Activated CD4-positive, alpha-beta T cell treated with anti-CD3 and anti-CD28 coated beads for 48 hours (primary cell): ENCODE measurements around the gene KCNN2.
"Not testable (repeated sequence)": the region's sequence is repeated elsewhere in the genome, so short reads cannot be mapped to it uniquely, and the experiment has no call there.

Experiments used
- DNase-seq: peaks from one replicate; pipeline ENCODE4 v3.0.0-alpha.2; 2020

The KCNN2 gene

DNA sequence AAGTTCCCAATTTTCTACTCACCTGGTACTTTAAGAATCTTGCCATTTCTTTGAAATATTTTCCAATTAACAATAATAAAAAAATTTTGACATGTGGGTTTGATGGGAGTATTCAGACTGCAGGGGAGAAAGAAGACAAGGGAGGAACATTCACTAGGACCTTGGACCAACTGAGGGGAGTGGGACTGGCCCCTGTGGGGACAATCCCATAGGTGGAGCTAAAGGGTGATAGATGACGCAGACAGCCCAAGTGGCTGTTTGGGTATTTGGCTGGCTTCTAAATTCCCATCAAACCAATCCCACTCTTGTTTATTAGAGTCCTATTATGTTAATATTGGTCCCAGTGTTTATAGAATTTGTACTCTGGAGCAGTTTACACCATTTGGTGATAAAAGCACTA, 65.3 kb downstream of the KCNN2 start:
- no peak for DNase-seq

DNA sequence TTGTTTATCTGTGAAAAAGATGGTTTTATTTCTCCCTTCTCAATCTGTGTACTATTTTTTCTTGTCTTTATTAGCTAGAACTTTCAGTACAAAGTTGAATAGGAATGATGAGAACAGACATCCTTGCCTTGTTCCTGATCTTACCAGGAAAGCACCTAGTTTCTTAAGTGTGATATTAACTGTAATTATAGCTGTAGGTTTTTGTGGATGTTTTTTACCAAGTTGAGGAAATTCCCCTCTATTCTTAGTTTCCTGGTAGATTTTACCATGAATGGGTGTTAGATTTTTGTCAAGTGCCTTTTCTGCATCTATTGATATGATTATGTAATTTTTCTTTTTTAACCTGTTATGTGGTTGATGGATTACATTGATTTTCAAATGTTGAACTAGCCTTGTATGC, 68.7 kb downstream of the KCNN2 start:
- DNase-seq = no peak

DNA sequence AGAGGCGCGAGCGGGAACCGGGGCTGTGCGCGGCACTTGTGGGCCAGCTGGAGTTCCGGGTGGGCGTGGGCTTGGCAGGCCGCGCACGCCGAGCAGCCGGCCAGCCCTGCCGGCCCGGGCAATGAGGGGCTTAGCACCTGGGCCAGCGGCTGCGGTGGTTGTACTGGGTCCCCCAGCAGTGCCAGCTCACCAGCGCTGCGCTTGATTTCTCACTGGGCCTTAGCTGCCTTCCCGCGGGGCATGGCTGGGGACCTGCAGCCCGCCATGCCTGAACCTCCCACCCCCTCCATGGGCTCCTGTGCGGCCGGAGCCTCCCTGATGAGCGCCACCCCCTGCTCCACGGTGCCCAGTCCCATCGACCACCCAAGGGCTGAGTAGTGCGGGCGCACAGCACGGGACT, 70.8 kb downstream of the KCNN2 start:
- DNase-seq = not testable (repeated sequence)

DNA sequence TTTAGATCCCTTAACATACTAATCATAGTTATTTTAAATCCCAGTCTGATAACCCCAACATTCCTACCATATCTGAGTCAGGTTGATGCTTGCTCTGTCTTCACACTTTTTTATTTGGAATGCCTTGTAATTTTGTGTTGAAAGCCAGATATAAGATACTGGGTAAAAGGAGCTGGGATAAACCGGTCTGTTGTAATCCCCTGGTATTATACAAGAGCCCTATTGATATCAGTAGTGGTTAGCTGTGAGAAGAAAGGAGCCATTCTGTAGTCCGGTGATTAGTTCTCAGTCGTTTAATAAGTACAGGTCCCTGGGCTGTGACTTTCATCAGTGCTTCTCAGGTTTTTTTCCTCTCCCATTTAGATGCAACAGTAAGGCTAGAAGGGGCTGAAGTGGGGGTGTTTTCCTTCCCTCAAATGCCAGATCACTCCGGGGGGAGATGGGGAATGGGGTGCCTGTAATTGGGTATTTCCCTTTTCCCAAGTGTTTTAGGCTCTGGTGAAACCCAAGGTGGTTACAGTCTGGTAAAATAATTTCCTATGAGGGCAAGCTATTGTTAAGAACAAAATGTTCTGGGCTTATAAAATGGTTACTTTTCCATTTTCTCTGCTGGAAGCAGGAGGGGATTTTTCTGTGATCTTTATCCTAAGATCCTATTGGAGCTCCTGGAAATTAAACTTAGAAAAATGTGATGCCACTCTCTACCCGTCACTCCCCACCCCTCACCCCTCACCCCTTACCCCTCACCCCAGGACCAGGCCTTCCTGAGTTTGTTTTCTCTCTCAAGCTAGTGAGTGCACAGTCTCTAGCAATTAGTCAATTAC, 72.7 kb downstream of the KCNN2 start:
- no peak for DNase-seq

DNA sequence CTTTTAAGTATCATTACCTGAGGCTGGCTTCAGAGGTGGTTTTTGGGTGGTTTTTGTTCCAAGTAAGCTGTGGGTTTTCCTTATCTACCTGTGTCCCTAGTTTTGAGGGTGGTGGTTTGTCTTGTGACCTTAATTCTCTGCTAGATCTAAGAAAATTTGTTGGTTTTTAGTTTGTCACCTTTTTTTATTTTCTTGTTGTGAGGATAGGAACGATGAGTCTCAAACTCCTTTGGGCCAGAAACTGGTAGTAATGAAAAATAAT, 73.3 kb downstream of the KCNN2 start:
- no peak for DNase-seq

DNA sequence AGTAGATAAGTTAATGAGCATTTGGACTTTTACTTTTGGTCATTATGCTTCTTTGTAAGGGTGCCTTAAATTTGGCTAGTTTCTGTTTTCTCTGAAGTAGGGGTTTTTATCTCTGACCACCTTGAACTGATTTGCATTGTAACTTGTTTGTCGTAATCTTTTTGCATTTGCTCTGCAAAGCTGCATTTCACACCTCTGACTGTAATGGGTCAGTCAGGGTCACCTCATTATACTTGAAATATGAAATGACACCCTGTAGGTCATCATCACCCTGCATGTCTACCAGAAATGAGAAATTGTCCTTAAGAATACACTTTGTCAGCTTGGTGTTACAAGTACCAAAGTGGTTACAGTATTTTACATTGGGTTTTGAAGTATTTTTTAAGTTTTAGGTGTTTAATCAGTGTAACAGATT, 74.0 kb downstream of the KCNN2 start:
- DNase-seq = no peak

DNA sequence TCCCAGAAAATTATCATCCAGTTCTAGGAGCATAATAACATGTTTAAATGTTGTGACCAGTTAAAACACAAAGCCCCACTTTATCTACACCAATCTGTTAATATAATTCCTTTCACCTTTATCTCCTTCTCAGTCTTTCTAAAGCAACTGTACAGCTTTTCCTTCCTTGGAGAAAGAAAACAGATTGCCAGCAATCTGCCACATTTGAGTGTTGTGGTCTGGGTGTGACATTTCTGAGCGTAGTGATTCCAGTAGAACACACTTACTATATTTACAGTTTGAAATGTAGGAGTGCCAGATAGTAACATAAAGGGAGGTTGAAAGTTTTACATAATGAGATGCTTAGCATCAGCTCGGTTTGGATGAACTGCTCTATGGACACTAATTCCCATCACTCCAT, 76.1 kb downstream of the KCNN2 start:
- DNase-seq = no peak

DNA sequence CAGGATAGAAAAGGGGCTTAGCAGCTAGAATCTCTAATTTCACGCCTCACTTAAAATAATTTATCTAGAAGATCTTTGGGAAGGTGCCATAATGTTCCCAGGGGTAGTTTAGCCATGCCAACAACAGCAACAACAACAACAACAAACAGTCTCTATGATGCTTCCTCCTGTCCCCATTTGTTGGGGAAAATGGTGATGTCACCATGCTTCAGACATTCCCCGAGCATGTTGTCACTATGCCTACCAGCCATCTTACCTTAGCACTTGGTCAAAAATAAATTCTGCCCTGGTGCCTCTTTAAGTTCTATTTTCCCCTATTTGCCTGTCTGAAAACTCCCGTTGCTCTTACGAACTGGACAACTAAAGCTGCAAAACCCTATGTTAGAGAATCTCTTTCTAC, 76.6 kb downstream of the KCNN2 start:
- DNase-seq = no peak

DNA sequence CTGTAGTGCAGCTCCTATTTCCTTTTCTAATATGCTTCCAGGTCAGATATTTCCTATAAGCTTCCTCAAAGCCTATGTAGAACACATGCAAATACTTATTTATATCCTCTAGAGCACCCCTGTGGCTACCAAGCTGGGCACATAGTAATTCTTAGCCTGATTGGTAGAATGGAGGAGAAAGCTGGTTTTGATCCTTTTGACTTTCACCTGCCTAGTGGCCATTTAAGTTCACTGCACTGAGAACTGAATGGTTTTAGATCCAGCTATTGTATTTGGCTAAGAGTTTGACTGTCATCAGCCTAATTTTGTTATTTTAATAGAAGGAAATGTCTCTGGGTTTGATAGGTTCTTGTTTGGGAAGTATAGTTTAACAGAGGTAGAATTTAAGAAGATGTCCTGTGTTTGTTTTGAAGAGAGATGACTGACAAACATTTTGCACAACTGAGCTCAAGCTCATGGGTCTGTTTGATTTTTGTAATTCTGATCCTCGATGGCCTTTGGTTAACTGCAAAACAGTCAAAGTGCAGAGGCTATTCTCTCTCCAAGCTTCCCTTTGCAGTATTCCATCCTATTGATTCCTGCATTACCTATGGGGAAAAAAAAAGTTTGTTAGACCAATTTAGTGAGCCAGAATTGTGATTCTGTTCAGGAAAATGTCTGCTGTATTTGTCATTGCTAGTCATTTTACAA, 85.4 kb downstream of the KCNN2 start:
- DNase-seq = no peak

DNA sequence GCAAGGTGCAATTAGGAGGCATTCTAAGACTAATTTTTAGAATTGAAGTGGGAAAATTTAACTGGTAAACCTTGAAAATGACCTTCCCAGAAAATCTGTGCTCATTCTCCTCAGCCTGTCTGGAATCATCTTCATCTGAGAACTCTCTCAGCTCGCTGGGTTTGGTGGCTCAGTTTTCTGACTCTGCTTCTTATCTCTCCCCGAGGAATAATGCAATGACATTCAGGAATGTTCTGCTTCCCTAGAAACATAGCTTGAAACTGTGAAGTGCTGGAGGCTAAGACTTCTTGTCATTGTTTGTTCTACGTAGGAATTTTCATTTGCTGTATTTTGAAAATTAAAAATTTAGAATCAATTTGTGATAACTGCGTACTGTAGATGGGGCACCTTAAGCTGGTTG, 86.6 kb downstream of the KCNN2 start:
- DNase-seq = no peak

DNA sequence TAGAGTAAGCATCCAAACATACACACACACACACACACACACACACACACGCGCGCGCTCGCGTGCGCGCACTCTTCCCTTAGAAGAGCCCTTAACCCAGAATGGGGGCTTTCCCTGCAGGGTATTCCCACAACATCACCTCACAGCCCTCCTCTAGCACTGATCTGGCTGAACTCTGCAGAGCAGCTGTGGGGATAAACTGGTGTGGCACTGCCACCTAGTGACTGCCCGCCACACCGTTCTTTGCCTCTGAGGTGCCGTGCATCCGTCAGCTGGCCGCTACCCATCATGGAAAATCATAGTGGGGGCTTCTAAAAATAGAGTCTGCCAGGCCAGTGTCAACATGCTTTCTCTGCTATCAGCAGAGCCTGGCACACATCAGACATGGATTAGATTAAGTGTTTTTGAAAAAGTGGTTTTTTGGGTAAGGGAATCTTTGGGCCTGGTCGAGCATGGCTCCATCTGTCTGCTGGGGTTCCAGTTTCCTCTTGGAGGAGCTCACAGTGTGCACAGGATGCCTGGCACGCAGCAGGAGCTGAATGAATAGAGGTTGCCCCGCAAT, 88.1 kb downstream of the KCNN2 start:
- DNase-seq = peak; percentile 64

DNA sequence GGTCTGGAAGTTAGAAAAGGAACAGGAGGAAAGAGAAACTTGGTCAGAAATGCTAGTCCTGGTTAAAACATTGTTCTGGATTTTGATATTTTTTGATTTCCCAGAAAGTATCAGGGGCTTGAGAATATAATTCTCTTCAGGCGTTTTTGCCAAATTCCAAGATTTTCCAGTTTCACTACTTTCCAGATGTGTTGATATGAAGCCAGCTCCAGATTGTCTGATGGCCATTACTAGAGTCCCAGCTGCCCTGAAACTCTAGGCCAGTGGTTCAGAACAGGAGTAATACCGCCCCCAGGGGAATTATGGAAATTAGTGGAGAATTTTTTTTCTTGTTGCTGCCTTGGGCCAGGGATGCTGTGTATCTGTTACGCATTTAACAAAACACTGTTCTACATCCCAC, 88.6 kb downstream of the KCNN2 start:
- DNase-seq = no peak

DNA sequence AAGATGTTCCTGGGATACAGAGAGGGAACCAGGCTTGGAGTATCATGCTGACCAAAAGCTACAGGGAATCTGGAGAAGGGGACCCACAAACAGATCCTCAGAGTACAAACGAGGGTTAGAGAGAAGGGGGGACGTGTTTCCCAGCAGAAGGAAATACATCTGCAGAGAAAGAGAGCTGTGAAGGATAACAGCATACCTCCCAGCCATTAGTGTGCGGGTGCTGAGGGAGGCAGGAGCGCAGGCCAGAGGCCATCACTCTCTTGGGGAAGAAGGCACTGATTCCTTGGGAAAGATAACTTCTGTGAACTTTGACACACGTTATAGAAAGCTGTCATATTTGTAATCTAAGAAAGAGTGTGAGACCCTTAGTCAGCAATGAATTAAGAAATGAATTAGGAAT, 96.9 kb downstream of the KCNN2 start:
- no peak for DNase-seq

DNA sequence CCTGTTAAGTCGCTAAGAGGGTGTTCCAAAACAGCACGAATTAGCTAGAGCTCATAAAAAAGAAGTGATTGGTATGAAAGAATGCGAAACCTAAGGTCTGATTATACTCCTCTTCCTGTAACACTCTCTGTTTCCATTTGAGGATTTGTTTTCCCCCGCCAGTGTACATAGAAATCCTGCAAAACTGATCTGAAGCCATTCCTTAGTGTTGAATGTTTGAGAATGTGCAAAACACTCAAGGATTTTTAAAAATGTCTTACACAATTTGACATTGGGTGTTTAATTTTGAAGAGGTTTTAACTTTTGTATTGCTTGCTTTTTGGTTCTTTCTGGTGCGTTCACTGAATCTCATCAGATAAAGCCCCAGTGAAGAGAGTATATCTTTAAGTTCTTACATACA, 105.3 kb downstream of the KCNN2 start:
- DNase-seq = no peak

DNA sequence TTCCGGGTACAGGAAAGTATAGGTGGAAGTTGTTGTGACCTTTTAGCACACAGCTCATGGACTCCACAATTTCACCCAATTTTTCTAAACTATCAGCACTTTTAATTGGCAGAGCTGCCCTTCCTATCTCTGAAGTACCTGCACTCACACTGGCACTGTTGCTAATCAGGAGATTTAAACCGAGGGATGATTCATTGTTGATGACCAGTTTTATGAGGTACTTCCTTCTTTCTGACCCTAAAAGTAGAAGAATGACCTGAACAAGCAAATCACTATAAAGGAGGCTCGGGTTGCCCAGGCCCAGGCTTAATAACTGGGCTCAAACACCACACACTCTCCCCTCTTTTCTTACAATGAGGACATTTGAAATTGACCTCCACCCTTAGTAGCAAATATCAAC, 105.9 kb downstream of the KCNN2 start:
- no peak for DNase-seq

DNA sequence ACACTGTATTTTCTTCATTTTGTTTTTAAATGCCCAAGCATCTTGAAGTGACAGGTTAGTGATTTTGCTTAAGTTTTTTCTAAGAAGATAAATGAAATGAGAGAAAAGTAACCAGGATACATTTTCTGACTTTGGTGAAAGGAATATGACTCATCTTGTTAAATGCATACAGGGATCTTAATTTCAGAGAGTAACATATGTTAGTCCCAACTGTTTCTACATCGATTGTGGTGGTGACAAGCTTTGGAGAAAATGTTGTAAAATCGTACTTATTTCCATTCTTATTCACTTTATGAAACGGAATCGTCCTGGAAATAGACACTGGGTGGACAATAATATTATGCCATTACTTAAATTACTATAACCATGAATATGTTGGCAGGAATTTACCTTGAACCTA, 107.5 kb downstream of the KCNN2 start:
- DNase-seq = no peak

DNA sequence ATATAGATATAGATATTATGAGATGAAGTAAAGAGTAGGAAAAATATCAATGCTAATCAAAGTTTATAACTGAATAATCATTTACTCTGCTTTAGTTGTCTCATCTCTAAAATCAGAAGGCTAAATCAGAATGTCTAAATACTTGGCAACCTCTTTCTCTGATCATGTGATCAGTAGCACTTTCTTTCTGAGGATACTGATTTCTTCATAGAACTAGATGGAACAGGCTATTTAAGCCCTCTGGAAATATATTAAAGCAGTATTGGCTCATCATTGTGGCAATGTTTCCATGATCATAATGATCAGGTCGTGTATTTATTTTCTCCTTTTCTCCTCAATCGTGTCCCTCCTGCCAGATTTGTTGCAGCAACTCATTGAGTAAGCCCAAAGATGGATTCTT, 109.7 kb downstream of the KCNN2 start:
- DNase-seq = no peak

DNA sequence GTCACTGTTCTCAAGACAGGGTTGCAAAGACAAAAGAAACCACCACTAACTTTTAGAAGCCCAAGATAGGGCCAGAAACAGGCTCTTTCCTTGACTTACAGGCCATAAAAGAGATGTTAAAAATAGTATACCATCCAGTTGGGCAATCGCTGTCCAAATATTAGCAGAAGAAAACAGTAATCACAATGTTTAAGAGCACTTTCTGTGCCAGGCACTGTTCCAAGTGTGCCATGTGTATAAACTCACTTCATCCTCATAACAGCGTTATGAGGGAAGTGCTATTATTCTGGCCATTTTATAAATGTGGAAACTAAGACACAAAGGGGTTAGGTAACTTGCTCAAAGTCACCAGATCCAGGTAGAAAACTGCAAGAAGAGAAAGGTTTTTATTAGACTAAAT, 111.7 kb downstream of the KCNN2 start:
- DNase-seq = no peak

DNA sequence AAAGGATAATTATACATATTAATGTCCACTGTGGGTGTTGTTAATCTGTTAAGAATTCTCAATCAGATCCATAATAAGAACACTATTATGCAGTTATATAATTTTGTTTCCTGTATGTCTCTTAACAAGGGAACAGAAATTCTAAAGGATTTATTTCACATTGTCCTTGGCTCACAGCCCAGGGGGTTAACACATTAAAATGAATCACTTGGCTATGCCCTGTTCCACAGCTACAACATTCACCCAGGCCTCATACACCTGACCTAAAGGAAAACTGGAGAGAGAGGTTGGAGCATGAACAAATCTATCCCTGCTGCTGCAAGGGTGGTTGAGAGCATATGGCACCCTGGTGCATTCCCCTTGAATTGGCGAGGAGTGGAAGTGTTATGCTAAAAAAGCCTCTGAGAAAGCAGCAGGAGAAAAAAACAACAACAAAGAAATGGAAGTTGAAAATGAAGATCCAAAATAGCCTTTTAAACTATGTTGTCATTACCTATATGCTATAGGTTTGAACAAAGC, 116.0 kb downstream of the KCNN2 start:
- no peak for DNase-seq

DNA sequence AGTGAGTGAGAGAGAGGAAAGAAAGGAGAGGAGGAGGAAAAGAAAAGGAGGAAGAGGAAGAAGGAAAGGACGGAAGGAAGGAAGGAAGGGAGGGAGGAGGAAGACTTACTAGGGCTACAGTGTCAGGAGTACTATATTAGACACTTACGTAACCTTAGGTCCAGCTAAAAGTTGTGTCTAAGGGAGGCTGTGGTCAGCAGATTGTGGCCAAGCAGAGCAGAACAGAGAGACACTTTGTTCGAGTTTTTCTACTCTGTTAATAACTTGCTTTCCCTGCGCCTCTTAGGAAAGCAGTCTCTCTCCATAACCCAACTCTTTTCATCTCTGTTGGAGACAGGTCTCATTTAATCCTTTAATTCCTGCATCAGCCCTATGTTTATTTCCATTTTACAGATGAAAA, 138.9 kb downstream of the KCNN2 start:
- DNase-seq = no peak

DNA sequence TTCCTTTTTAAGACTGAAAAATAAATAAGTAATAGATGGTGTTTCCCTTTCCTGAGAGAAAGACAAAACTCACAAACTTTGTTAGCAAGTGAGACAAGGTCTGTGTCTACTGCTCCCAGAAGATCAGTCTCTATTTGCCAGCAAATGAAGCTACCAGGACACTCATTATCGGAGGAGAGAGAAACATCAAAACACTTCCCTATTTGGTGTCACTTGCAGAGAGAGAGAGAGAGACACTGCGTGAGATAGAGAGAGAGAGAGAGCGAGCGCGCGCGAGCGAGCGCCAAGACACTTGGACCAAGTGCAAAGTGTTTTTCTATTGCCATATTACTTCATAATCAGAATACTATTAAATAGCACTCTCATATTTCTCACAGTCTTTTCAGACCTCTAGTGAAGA, 142.7 kb downstream of the KCNN2 start:
- DNase-seq = no peak

DNA sequence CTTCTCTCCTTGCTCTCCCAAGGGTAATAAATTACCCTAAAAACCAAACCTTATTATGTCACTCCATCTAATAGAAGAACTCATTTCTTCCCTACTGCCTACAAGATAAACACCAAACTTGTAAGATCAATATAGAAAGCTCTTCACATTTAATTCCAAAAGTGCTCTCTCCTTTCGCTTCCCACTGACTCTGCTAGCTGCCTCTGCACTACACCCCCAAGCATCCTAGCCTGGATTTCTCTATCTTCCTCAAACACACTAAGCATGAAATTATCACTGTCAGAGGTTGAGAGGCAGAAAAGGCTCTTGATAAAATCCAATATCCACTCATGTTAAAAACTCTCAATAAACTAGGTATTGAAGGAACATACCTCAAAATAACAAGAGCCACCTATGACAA, 162.4 kb downstream of the KCNN2 start:
- no peak for DNase-seq

DNA sequence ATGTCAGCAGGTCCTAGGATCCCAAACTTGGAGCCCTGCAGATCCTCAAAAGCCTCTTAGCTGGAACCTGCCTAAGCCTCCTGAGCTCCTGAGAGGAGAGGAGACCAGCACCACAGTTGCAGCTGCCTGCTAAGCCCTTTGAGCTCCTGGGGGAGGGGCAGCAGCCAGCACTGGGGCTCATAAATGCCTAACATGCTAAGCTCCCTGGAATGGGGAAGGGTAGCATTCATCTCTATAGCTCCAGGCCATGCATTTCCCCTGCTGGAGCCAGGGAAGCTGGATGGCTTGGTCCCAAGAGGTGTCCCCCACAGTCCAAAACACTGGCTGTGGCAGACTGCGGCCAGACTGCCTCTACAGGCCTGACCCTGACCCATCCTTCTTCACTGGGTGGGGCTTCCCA, 182.7 kb downstream of the KCNN2 start:
- no peak for DNase-seq
